Activated naive CD8-positive, alpha-beta T cell (primary cell): Measurements from ENCODE around the gene PREP.
A peak's percentile ranks its signal among the peaks of the same experiment; 100 is the strongest.

Experiments
- H3K27ac Mint-ChIP-seq: one replicate; pipeline ENCODE4 v1.8.0; 2021; ENCODE audit warnings: mixed read lengths
- H3K27me3 Mint-ChIP-seq: one replicate; pipeline ENCODE4 v1.8.0; 2021; ENCODE audit warnings: mixed read lengths
- H3K36me3 Mint-ChIP-seq: one replicate; pipeline ENCODE4 v1.8.0; 2021; ENCODE audit warnings: mixed read lengths
- H3K4me1 Mint-ChIP-seq: one replicate; pipeline ENCODE4 v1.8.0; 2021; ENCODE audit warnings: low read depth, mixed read lengths
- H3K4me3 Mint-ChIP-seq: one replicate; pipeline ENCODE4 v1.8.0; 2021; ENCODE audit warnings: mild to moderate bottlenecking, mixed read lengths
- H3K9me3 Mint-ChIP-seq: one replicate; pipeline ENCODE4 v1.8.0; 2021; ENCODE audit warnings: low read depth, mixed read lengths

PREP gene

GRCh38 chr6:105318660-105319059, 84.2 kb downstream of the PREP start:
- Mint-ChIP-seq H3K4me1 (no peaks in the 10 kb centered on the region), H3K27me3 (no peaks in the 10 kb centered on the region), H3K27ac (no peak overlapping the region), H3K36me3 (peaks cover 31% of the 10 kb centered on the region), H3K4me3 (no peak overlapping the region), H3K9me3 (no peaks in the 10 kb centered on the region)

- H3K27ac Mint-ChIP-seq, result no peak overlapping the region
- H3K27me3 Mint-ChIP-seq, result no peaks in the 10 kb centered on the region
- peaks cover 27% of the 10 kb centered on the region for H3K36me3 Mint-ChIP-seq
- no peaks in the 10 kb centered on the region for H3K4me1 Mint-ChIP-seq
- H3K4me3 Mint-ChIP-seq, result no peak overlapping the region
- no peaks in the 10 kb centered on the region for H3K9me3 Mint-ChIP-seq
These were observed 85.0 kb downstream of the PREP start for GRCh38 chr6:105317607-105318533.

- H3K4me1 Mint-ChIP-seq, result peaks cover 2% of the 10 kb centered on the region
- no peak overlapping the region for H3K4me3 Mint-ChIP-seq
- no peaks in the 10 kb centered on the region for H3K9me3 Mint-ChIP-seq
- H3K36me3 Mint-ChIP-seq, result peaks cover 28% of the 10 kb centered on the region
- no peaks in the 10 kb centered on the region for H3K27me3 Mint-ChIP-seq
- no peak overlapping the region for H3K27ac Mint-ChIP-seq
These were observed 89.7 kb downstream of the PREP start for GRCh38 chr6:105313211-105313610.

GRCh38 chr6:105310947-105311346, 91.9 kb downstream of the PREP start:
- Mint-ChIP-seq H3K27me3 (no peaks in the 10 kb centered on the region), H3K9me3 (no peaks in the 10 kb centered on the region), H3K4me1 (peaks cover 2% of the 10 kb centered on the region), H3K27ac (no peak overlapping the region), H3K4me3 (no peak overlapping the region), H3K36me3 (peaks cover 21% of the 10 kb centered on the region)

- no peaks in the 10 kb centered on the region for H3K9me3 Mint-ChIP-seq
These were observed 92.5 kb downstream of the PREP start for GRCh38 chr6:105310371-105310770.

GRCh38 chr6:105308840-105309239, 94.0 kb downstream of the PREP start:
- H3K4me3 Mint-ChIP-seq, result no peak overlapping the region
- H3K27ac Mint-ChIP-seq, result no peak overlapping the region
- H3K36me3 Mint-ChIP-seq, result peaks cover 15% of the 10 kb centered on the region
- H3K4me1 Mint-ChIP-seq, result peaks cover 2% of the 10 kb centered on the region
- no peaks in the 10 kb centered on the region for H3K27me3 Mint-ChIP-seq
- H3K9me3 Mint-ChIP-seq, result no peaks in the 10 kb centered on the region

More at GRCh38 chr6:105310371-105310770, 92.5 kb downstream of the PREP start:
- Mint-ChIP-seq H3K36me3 (peaks cover 20% of the 10 kb centered on the region), H3K4me3 (no peak overlapping the region), H3K27ac (no peak overlapping the region), H3K27me3 (no peaks in the 10 kb centered on the region), H3K4me1 (peaks cover 2% of the 10 kb centered on the region)

GRCh38 chr6:105305521-105305920, 97.4 kb downstream of the PREP start:
- peaks cover 2% of the 10 kb centered on the region for H3K4me1 Mint-ChIP-seq
- H3K4me3 Mint-ChIP-seq, result no peak overlapping the region
- no peaks in the 10 kb centered on the region for H3K27me3 Mint-ChIP-seq
- H3K36me3 Mint-ChIP-seq, result peaks cover 29% of the 10 kb centered on the region
- H3K9me3 Mint-ChIP-seq, result no peaks in the 10 kb centered on the region
- H3K27ac Mint-ChIP-seq, result peak overlapping the region; percentile 6

GRCh38 chr6:105304825-105305224, 98.1 kb downstream of the PREP start:
- Mint-ChIP-seq H3K9me3 (no peaks in the 10 kb centered on the region), H3K27me3 (no peaks in the 10 kb centered on the region), H3K36me3 (peaks cover 31% of the 10 kb centered on the region), H3K4me1 (peaks cover 2% of the 10 kb centered on the region), H3K27ac (no peak overlapping the region), H3K4me3 (no peak overlapping the region)

GRCh38 chr6:105304366-105304765, 98.5 kb downstream of the PREP start:
- H3K4me1 Mint-ChIP-seq, result peaks cover 2% of the 10 kb centered on the region
- no peaks in the 10 kb centered on the region for H3K27me3 Mint-ChIP-seq
- peaks cover 31% of the 10 kb centered on the region for H3K36me3 Mint-ChIP-seq
- no peaks in the 10 kb centered on the region for H3K9me3 Mint-ChIP-seq
- H3K4me3 Mint-ChIP-seq, result no peak overlapping the region
- H3K27ac Mint-ChIP-seq, result no peak overlapping the region

GRCh38 chr6:105302617-105303128, 100.2 kb downstream of the PREP start:
- H3K27me3 Mint-ChIP-seq, result no peaks in the 10 kb centered on the region
- peaks cover 32% of the 10 kb centered on the region for H3K36me3 Mint-ChIP-seq
- no peaks in the 10 kb centered on the region for H3K4me1 Mint-ChIP-seq
- no peaks in the 10 kb centered on the region for H3K9me3 Mint-ChIP-seq
- H3K4me3 Mint-ChIP-seq, result no peak overlapping the region
- H3K27ac Mint-ChIP-seq, result no peak overlapping the region

GRCh38 chr6:105301756-105302616, 100.9 kb downstream of the PREP start:
- H3K27me3 Mint-ChIP-seq, result no peaks in the 10 kb centered on the region
- no peaks in the 10 kb centered on the region for H3K9me3 Mint-ChIP-seq
- no peaks in the 10 kb centered on the region for H3K4me1 Mint-ChIP-seq
- no peak overlapping the region for H3K27ac Mint-ChIP-seq
- peaks cover 34% of the 10 kb centered on the region for H3K36me3 Mint-ChIP-seq
- no peak overlapping the region for H3K4me3 Mint-ChIP-seq

GRCh38 chr6:105301072-105301503, 101.8 kb downstream of the PREP start:
- H3K27ac Mint-ChIP-seq, result no peak overlapping the region
- H3K4me1 Mint-ChIP-seq, result no peaks in the 10 kb centered on the region
- H3K27me3 Mint-ChIP-seq, result no peaks in the 10 kb centered on the region
- no peak overlapping the region for H3K4me3 Mint-ChIP-seq
- peaks cover 34% of the 10 kb centered on the region for H3K36me3 Mint-ChIP-seq
- H3K9me3 Mint-ChIP-seq, result no peaks in the 10 kb centered on the region

- Mint-ChIP-seq H3K27me3 (no peaks in the 10 kb centered on the region), H3K27ac (no peak overlapping the region), H3K4me1 (no peaks in the 10 kb centered on the region), H3K36me3 (peaks cover 33% of the 10 kb centered on the region), H3K4me3 (no peak overlapping the region), H3K9me3 (no peaks in the 10 kb centered on the region)
These were observed 102.8 kb downstream of the PREP start for GRCh38 chr6:105300090-105300489.

GRCh38 chr6:105294129-105294528, 108.8 kb downstream of the PREP start:
- Mint-ChIP-seq H3K9me3 (no peaks in the 10 kb centered on the region), H3K27ac (no peak overlapping the region), H3K27me3 (no peaks in the 10 kb centered on the region), H3K36me3 (peaks cover 19% of the 10 kb centered on the region), H3K4me3 (no peak overlapping the region), H3K4me1 (peaks cover 4% of the 10 kb centered on the region)
